Measurements from ENCODE around the gene C1RL.

DNA sequence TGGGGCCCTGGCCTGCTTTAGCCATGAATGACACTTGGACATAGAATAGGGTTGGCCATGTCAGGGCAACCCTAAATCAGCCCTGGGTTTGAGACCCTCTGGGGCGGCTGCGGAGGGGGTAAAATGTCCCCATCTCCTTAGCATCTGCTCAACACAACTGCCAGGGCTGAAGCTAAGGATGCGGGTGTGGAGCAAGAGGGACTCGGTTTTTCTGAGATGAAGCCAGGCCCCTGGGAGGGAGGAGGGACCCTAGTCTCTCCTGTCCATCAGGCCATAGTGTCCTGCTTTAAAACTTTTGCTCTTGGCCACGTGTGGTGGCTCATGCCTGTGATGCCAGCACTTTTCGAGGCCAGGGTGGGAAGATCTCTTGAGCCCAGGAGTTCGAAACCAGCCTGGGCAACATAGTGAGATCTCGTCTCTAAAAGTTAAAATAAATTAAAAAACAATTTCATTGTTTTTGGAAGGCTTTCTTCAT, 16.0 kb downstream of the C1RL start:
- TF ChIP-seq, protein P1, sequence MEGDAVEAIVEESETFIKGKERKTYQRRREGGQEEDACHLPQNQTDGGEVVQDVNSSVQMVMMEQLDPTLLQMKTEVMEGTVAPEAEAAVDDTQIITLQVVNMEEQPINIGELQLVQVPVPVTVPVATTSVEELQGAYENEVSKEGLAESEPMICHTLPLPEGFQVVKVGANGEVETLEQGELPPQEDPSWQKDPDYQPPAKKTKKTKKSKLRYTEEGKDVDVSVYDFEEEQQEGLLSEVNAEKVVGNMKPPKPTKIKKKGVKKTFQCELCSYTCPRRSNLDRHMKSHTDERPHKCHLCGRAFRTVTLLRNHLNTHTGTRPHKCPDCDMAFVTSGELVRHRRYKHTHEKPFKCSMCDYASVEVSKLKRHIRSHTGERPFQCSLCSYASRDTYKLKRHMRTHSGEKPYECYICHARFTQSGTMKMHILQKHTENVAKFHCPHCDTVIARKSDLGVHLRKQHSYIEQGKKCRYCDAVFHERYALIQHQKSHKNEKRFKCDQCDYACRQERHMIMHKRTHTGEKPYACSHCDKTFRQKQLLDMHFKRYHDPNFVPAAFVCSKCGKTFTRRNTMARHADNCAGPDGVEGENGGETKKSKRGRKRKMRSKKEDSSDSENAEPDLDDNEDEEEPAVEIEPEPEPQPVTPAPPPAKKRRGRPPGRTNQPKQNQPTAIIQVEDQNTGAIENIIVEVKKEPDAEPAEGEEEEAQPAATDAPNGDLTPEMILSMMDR (IDR thresholded peaks at IDR 0.05 in 2 of 3, conservative IDR thresholded peaks at IDR 0.05 in 1 of 3; ENCODE audit: borderline replicate concordance in 1 of 3, insufficient read depth in 1 of 3, low read depth in 2 of 3, low read length in 2 of 3) = no peak
- TF ChIP-seq POLR2A (IDR thresholded peaks at IDR 0.05; ENCODE audit: borderline replicate concordance, extremely low read depth, insufficient read depth, insufficient read length) = no peak
- TF ChIP-seq, protein P2, sequence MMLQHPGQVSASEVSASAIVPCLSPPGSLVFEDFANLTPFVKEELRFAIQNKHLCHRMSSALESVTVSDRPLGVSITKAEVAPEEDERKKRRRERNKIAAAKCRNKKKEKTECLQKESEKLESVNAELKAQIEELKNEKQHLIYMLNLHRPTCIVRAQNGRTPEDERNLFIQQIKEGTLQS (IDR thresholded peaks at IDR 0.05) = no peak
- TF ChIP-seq, protein P3, sequence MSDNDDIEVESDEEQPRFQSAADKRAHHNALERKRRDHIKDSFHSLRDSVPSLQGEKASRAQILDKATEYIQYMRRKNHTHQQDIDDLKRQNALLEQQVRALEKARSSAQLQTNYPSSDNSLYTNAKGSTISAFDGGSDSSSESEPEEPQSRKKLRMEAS (IDR thresholded peaks at IDR 0.05) = no peak
- no peak for TF ChIP-seq POLR2AphosphoS5 (IDR thresholded peaks at IDR 0.05; ENCODE audit: low read depth, low read length)
